Measurements from ENCODE around the gene NPR3.

GRCh38 chr5:32790411-32790951 is 79.4 kb downstream of the NPR3 start:
- TF ChIP-seq CTCF (conservative IDR thresholded peaks at IDR 0.05), result no peak
- TF ChIP-seq ZFX (IDR thresholded peaks at IDR 0.05), result no peak

All from C4-2B (cell line).